GM12872 (cell line): ENCODE measurements around the gene GUCY1A2.

Source experiments
- TF ChIP-seq, protein P1 (sequence below): IDR thresholded peaks from 3 replicates; pipeline ENCODE4 v1.5.1; 2011; ENCODE audit warnings: low read depth, mild to moderate bottlenecking, low read length, moderate library complexity; ENCODE audit not compliant: insufficient read depth

Gene GUCY1A2

DNA sequence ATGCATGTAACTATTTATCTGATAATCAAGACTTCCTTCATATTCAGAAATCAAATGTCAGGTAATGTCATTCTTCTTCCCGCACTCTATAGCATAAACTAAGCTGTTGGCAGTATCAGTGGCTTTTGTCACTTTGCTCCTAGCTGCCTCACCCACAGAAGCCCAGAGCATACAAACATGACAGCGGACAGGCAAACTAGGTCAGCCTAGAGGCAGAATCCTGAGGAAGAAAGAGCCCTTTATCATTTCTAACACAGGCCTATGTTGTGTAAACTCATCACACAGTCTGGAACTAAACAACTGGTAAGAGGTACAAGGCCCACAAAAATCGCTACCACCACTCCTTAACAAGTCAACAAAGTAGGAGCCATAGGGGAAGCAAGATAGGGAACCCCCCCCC lies 21.0 kb downstream of the GUCY1A2 start:
- TF ChIP-seq, protein P1, sequence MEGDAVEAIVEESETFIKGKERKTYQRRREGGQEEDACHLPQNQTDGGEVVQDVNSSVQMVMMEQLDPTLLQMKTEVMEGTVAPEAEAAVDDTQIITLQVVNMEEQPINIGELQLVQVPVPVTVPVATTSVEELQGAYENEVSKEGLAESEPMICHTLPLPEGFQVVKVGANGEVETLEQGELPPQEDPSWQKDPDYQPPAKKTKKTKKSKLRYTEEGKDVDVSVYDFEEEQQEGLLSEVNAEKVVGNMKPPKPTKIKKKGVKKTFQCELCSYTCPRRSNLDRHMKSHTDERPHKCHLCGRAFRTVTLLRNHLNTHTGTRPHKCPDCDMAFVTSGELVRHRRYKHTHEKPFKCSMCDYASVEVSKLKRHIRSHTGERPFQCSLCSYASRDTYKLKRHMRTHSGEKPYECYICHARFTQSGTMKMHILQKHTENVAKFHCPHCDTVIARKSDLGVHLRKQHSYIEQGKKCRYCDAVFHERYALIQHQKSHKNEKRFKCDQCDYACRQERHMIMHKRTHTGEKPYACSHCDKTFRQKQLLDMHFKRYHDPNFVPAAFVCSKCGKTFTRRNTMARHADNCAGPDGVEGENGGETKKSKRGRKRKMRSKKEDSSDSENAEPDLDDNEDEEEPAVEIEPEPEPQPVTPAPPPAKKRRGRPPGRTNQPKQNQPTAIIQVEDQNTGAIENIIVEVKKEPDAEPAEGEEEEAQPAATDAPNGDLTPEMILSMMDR = no peak

DNA sequence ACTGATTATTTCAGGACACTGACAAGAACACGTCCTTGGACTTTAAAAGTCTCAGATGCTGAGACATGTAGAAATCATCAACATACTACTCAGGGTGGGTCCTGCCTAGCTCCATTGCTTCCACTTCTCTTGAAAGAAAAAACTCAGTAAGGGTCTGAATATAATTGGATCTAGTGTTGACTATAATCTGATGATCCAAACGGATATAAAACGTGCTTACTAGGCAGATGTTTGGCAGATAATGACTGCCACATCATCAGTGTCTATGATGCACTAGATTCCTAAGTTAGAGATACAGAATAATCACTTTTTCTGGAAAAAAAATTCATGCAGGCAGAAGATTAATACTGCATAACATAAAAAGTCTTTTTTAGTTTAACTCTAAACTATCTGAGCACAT lies 21.6 kb downstream of the GUCY1A2 start:
- TF ChIP-seq, protein P1 = no peak

DNA sequence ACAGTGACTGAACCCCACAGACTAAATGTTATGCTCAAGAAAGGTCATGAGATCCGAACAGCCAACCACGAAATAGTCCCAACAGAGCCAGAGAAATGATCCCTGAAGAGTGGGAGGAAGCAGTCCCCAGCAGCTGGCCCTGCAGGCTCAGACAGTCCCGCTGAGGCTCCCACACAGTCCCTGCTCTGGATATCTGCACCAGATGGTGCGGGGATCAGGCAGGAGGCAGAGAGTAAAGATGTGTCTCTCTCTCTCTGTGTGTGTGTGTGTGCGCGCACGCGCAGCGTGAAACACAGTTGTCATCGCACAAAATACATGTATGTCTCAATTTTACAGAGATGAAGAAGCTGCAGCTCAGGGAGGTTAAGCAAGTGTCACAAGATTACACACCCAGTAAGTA lies 27.9 kb downstream of the GUCY1A2 start:
- TF ChIP-seq, protein P1 = no peak

DNA sequence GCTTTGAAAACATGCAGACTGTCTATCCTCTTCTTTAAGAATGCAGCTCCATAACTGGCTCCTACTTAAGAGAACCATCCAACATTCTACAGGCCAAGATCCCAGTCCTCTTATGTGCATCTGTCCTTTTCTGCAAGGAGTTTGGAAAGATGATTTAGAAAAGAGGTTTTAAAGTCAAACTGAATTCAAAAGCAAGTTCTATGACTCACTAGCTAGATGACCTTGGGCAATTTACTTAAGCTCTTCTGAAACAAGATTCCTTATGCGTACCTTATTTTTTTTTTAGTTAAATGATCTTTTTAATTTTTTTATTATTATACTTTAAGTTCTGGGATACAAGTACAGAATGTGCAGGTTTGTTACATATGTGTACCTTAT lies 29.2 kb downstream of the GUCY1A2 start:
- TF ChIP-seq, protein P1 = no peak

DNA sequence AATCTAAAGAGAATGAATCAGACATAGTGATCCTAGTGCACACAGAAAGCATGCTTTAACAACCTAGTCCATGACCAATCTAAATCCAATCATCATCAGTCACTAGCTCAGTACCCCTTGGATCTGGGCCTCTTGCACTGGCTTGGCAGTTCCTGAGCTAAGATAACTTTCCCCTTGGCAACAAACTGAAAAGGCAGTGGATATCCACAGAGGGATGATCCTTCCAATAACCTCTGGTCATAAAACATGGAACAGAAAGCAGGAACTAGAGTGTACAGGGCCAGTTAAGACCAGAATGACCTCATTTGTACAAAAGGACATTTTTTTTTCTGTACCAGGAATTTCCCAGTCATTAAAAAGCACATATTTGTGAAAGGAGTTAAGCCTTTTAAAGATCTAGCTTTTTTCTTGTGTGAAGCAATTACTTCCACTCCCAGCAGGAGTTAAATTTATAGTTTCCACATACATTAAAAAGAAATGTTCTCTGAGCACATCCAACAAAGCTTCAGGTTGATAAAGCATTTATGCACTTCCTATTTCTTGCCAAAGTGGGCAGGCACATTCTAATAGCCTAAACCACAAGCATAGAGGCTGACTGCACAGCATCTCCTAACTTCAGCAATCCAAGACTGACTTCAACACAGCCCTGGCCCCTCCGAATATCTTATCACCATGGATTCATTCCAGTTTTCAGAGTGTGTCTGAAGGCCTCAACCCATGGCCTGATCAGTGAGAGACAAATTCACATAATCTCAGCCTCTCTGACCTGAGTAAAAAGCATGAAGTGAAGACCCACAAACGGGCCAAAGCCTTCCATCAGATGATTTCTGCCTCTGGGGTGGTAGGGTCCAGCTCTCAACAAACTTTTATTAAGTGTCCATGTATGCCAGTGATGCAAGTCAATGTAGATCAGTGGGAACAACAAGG lies 29.9 kb downstream of the GUCY1A2 start:
- TF ChIP-seq, protein P1 = no peak

DNA sequence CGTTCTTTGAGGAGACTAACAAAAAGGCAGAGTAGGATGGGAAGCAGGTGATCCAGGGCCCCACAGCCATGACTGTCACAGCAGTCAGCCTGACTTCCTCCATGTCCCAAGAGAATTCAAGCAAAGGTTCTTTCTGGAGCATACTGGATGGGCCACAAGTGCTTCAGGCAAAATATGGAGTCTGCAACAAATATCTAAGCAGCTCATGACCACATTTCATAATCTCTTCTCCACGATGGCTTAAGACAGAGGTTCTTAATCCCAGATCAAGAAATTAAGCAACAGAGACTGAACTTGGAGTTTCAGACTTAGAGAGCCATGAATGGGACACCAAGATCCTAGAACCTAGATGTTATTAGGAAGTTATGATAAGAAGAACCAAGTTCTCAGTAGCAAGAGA lies 31.6 kb downstream of the GUCY1A2 start:
- TF ChIP-seq, protein P1 = no peak

DNA sequence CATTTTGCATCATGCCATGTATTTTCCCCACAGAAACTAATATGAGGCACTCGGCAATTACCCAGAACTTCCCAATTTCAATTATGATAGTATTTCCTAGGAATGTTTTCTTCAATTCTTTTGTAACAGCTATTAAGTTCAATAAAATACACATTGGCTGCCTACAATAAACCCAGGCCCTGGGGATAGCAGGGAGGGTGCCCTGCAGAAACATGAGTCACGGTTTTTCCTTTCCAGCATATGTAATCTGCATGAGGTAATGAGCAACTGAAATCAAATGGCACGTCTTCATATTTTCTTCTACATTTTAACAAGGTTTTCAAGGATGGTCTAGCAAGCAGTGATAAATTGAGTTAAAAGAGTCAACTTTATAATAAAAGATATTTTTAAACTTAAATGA lies 32.0 kb downstream of the GUCY1A2 start:
- TF ChIP-seq, protein P1 = no peak
